Measurements from ENCODE around the gene CAGE1.
"Not testable (repeated sequence)": the region's sequence is repeated elsewhere in the genome, so short reads cannot be mapped to it uniquely, and the experiment has no call there.

Gene CAGE1

GRCh38 chr6:7409740-7410139 is 20.2 kb upstream of the CAGE1 start:
- DNase-seq (ENCODE audit: low read depth): no peak

- no peak for DNase-seq (ENCODE audit: low read depth)
Observed at GRCh38 chr6:7406743-7407142, 17.2 kb upstream of the CAGE1 start.

GRCh38 chr6:7404546-7404945 is 15.0 kb upstream of the CAGE1 start:
- no peak for DNase-seq (ENCODE audit: low read depth)

- no peak for DNase-seq (ENCODE audit: low read depth)
Observed at GRCh38 chr6:7402716-7403115, 13.2 kb upstream of the CAGE1 start.

GRCh38 chr6:7401075-7401474 is 11.5 kb upstream of the CAGE1 start:
- DNase-seq (ENCODE audit: low read depth): no peak

GRCh38 chr6:7392402-7392801 is 2.9 kb upstream of the CAGE1 start:
- no peak for DNase-seq (ENCODE audit: low read depth)

GRCh38 chr6:7391151-7391550 is 1.6 kb upstream of the CAGE1 start:
- no peak for DNase-seq (ENCODE audit: low read depth)

GRCh38 chr6:7390226-7390878 is 810 bp upstream of the CAGE1 start:
- peak; percentile 43 for DNase-seq (ENCODE audit: low read depth)

GRCh38 chr6:7389162-7389450 is 436 bp downstream of the CAGE1 start:
- DNase-seq (ENCODE audit: low read depth): no peak

- no peak for DNase-seq (ENCODE audit: low read depth)
Observed at GRCh38 chr6:7381092-7381491, 8.4 kb downstream of the CAGE1 start.

GRCh38 chr6:7378740-7379139 is 10.8 kb downstream of the CAGE1 start:
- no peak for DNase-seq (ENCODE audit: low read depth)

- no peak for DNase-seq (ENCODE audit: low read depth)
Observed at GRCh38 chr6:7377961-7378360, 11.6 kb downstream of the CAGE1 start.

GRCh38 chr6:7373739-7374138 is 15.8 kb downstream of the CAGE1 start:
- no peak for DNase-seq (ENCODE audit: low read depth)

GRCh38 chr6:7367408-7367807 is 22.1 kb downstream of the CAGE1 start:
- DNase-seq (ENCODE audit: low read depth): no peak

GRCh38 chr6:7351916-7352315 is 37.6 kb downstream of the CAGE1 start:
- DNase-seq (ENCODE audit: low read depth): not testable (repeated sequence)

GRCh38 chr6:7350591-7350990 is 39.0 kb downstream of the CAGE1 start:
- DNase-seq (ENCODE audit: low read depth): not testable (repeated sequence)

- not testable (repeated sequence) for DNase-seq (ENCODE audit: low read depth)
Observed at GRCh38 chr6:7347551-7347997, 42.0 kb downstream of the CAGE1 start.

- DNase-seq (ENCODE audit: low read depth): not testable (repeated sequence)
Observed at GRCh38 chr6:7344773-7345450, 44.6 kb downstream of the CAGE1 start.

GRCh38 chr6:7343546-7344475 is 45.7 kb downstream of the CAGE1 start:
- no peak for DNase-seq (ENCODE audit: low read depth)

- no peak for DNase-seq (ENCODE audit: low read depth)
Observed at GRCh38 chr6:7341989-7342742, 47.4 kb downstream of the CAGE1 start.

GRCh38 chr6:7341271-7341670 is 48.3 kb downstream of the CAGE1 start:
- DNase-seq (ENCODE audit: low read depth): no peak
